DOHH2 (cell line): ENCODE data around the gene PRKAR1B.

Experiments used
- EZH2phosphoT487 ChIP-seq: fragments of 200-600 bp; sonication (generic); IDR thresholded peaks from 2 replicates; pipeline ENCODE4 v1.6.1; 2017; ENCODE audit warnings: borderline replicate concordance, mild to moderate bottlenecking, antibody characterized with exemption, low read length, moderate library complexity, mixed read lengths
- TF ChIP-seq, protein P1 (sequence below): fragments of 200-600 bp; sonication (generic); IDR thresholded peaks from one replicate; pipeline ENCODE4 v1.5.1; 2014; ENCODE audit warnings: antibody characterized with exemption, mild to moderate bottlenecking, low read depth, low read length; ENCODE audit not compliant: poor library complexity, severe bottlenecking

DNA sequence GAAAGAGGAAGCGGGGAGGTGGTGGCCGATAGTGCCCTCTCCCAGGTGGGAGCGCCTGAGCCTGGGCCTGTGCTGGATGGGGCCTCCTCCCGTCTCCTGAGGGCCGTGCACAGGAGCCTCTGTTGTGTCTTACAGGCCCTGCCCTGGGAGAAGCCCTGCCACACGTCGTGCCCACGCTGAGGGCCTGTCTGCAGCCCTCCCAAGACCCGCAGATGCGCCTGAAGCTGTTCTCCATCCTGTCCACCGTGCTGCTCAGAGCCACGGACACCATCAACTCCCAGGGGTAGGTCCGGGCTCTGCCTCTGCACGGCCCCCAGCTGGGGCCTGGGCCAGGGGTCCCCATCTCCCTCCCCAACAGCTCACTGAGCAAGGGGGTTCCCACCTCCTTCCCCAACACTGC lies 43.3 kb upstream of the PRKAR1B start:
- TF ChIP-seq, protein P1, sequence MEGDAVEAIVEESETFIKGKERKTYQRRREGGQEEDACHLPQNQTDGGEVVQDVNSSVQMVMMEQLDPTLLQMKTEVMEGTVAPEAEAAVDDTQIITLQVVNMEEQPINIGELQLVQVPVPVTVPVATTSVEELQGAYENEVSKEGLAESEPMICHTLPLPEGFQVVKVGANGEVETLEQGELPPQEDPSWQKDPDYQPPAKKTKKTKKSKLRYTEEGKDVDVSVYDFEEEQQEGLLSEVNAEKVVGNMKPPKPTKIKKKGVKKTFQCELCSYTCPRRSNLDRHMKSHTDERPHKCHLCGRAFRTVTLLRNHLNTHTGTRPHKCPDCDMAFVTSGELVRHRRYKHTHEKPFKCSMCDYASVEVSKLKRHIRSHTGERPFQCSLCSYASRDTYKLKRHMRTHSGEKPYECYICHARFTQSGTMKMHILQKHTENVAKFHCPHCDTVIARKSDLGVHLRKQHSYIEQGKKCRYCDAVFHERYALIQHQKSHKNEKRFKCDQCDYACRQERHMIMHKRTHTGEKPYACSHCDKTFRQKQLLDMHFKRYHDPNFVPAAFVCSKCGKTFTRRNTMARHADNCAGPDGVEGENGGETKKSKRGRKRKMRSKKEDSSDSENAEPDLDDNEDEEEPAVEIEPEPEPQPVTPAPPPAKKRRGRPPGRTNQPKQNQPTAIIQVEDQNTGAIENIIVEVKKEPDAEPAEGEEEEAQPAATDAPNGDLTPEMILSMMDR: no peak
- TF ChIP-seq EZH2phosphoT487: no peak
